SK-N-SH treated with all-trans-retinoic acid at 6 μM for 48 hours (cell line): ENCODE measurements around the gene MBNL2.

Experiments used
- ATAC-seq: fragments of 200-7000 bp; cut with Tn5 transposase; 3 replicates; pipeline ENCODE4 v1.9.1; 2020; ENCODE audit warnings: mild to moderate bottlenecking, moderate library complexity
- ARNTL ChIP-seq: fragments of 450-650 bp; formaldehyde crosslinking; IDR thresholded peaks from 2 replicates; pipeline ENCODE4 v1.5.0; 2020; ENCODE audit warnings: low read depth, mild to moderate bottlenecking, moderate library complexity, borderline replicate concordance
- BACH2 ChIP-seq: fragments of 250-450 bp; sonication (Bioruptor Pico); IDR thresholded peaks from 2 replicates; pipeline ENCODE4 v1.9.0; 2021; ENCODE audit warnings: mild to moderate bottlenecking, borderline replicate concordance
- CSRNP3 ChIP-seq: fragments of 250-450 bp; sonication (Bioruptor Pico); IDR thresholded peaks from 2 replicates; pipeline ENCODE4 v1.5.1; 2021; ENCODE audit warnings: mild to moderate bottlenecking, moderate library complexity
- ESRRG ChIP-seq: fragments of 250-450 bp; sonication (Bioruptor Pico); IDR thresholded peaks from 2 replicates; pipeline ENCODE4 v1.6.1; 2021; ENCODE audit warnings: mild to moderate bottlenecking
- GLIS3 ChIP-seq: fragments of 250-450 bp; sonication (Bioruptor Pico); IDR thresholded peaks from 2 replicates; pipeline ENCODE4 v1.5.0; 2020; ENCODE audit warnings: mild to moderate bottlenecking, moderate library complexity
- OSR1 ChIP-seq: fragments of 250-450 bp; sonication (Bioruptor Pico); IDR thresholded peaks from 2 replicates; pipeline ENCODE4 v1.8.0; 2022; ENCODE audit warnings: moderate library complexity, mild to moderate bottlenecking, inconsistent platforms
- PPARA ChIP-seq: fragments of 250-450 bp; sonication (Bioruptor Pico); IDR thresholded peaks from 2 replicates; pipeline ENCODE4 v1.5.0; 2020; ENCODE audit warnings: mild to moderate bottlenecking, borderline replicate concordance
- RARB ChIP-seq: fragments of 250-450 bp; sonication (Bioruptor Pico); IDR thresholded peaks from 2 replicates; pipeline ENCODE4 v1.8.0; 2021; ENCODE audit warnings: mild to moderate bottlenecking, moderate library complexity
- SNAI2 ChIP-seq: fragments of 250-450 bp; sonication (Bioruptor Pico); IDR thresholded peaks from 2 replicates; pipeline ENCODE4 v1.5.0; 2020; ENCODE audit warnings: mild to moderate bottlenecking, moderate library complexity
- TCF4 ChIP-seq: fragments of 250-450 bp; sonication (Bioruptor Pico); IDR thresholded peaks from 2 replicates; pipeline ENCODE4 v1.8.0; 2021; ENCODE audit warnings: mild to moderate bottlenecking, moderate library complexity, borderline replicate concordance
- TOX ChIP-seq: fragments of 250-450 bp; sonication (Bioruptor Pico); IDR thresholded peaks from 2 replicates; pipeline ENCODE4 v1.8.0; 2021; ENCODE audit warnings: mild to moderate bottlenecking, moderate library complexity, borderline replicate concordance
- ZC3H10 ChIP-seq: fragments of 250-450 bp; sonication (Bioruptor Pico); IDR thresholded peaks from 2 replicates; pipeline ENCODE4 v1.5.1; 2021; ENCODE audit warnings: mild to moderate bottlenecking, moderate library complexity
- ZFP3 ChIP-seq: fragments of 250-450 bp; sonication (Bioruptor Pico); IDR thresholded peaks from 2 replicates; pipeline ENCODE4 v1.5.0; 2020; ENCODE audit warnings: mild to moderate bottlenecking, moderate library complexity
- ZFP30 ChIP-seq: fragments of 450-650 bp; formaldehyde crosslinking; IDR thresholded peaks from 2 replicates; pipeline ENCODE4 v1.5.0; 2022; ENCODE audit warnings: mild to moderate bottlenecking, moderate library complexity
- ZNF70 ChIP-seq: fragments of 450-650 bp; formaldehyde crosslinking; IDR thresholded peaks from 2 replicates; pipeline ENCODE4 v1.5.0; 2020; ENCODE audit warnings: mild to moderate bottlenecking, moderate library complexity
- ZNF8 ChIP-seq: fragments of 450-650 bp; formaldehyde crosslinking; IDR thresholded peaks from 2 replicates; pipeline ENCODE4 v1.5.0; 2020; ENCODE audit warnings: mild to moderate bottlenecking, moderate library complexity
- TF ChIP-seq, protein P1 (sequence below): fragments of 250-450 bp; sonication (Bioruptor Pico); IDR thresholded peaks from 2 replicates; pipeline ENCODE4 v1.8.0; 2020; ENCODE audit warnings: mild to moderate bottlenecking, moderate library complexity, borderline replicate concordance
- TF ChIP-seq, protein P2 (sequence below): fragments of 250-450 bp; sonication (Bioruptor Pico); IDR thresholded peaks from 2 replicates; pipeline ENCODE4 v1.5.1; 2020; ENCODE audit warnings: low read depth, mild to moderate bottlenecking, moderate library complexity
- TF ChIP-seq, protein P3 (sequence below): fragments of 250-450 bp; sonication (Bioruptor Pico); IDR thresholded peaks from 2 replicates; pipeline ENCODE4 v1.8.0; 2021; ENCODE audit warnings: low read depth, mild to moderate bottlenecking, moderate library complexity, borderline replicate concordance

The MBNL2 gene

DNA sequence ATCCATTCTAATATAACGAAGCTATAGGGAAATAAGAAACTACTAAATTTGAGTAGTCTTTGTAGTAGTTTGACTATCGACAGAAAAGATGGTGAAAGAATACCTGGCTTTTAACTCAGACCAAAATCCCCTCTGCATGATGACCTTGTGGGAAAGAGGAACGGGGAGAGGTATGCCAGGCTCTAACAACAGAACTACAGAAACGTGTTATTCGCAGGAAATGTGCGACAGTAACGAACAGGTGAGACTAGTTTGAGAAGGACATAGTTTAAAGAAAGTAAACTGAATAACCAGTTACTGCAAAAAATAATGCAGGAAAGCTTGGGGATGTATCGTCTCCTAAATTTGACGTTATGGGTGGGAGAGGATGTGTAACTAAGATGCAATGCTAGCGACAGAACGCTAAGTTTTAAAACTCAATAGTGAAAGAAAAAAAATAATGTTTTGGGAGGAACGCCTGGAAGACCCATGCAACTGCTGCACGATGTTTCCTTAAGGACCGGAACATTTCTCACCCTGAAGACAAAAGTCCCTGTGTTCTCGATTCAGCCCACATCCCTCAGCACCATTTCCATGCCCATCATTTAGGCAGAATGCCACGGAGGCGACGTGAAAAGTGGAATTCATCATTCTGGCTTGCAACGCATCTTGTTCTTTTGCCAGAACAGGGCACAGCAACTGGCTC is 210.2 kb downstream of the MBNL2 start:
- TF ChIP-seq RARB (CRISPR knock-in tag), result no peak
- TF ChIP-seq TOX (CRISPR knock-in tag), result no peak
- TF ChIP-seq, all 23 proteins: peak for 0
- ATAC-seq, result no peak

DNA sequence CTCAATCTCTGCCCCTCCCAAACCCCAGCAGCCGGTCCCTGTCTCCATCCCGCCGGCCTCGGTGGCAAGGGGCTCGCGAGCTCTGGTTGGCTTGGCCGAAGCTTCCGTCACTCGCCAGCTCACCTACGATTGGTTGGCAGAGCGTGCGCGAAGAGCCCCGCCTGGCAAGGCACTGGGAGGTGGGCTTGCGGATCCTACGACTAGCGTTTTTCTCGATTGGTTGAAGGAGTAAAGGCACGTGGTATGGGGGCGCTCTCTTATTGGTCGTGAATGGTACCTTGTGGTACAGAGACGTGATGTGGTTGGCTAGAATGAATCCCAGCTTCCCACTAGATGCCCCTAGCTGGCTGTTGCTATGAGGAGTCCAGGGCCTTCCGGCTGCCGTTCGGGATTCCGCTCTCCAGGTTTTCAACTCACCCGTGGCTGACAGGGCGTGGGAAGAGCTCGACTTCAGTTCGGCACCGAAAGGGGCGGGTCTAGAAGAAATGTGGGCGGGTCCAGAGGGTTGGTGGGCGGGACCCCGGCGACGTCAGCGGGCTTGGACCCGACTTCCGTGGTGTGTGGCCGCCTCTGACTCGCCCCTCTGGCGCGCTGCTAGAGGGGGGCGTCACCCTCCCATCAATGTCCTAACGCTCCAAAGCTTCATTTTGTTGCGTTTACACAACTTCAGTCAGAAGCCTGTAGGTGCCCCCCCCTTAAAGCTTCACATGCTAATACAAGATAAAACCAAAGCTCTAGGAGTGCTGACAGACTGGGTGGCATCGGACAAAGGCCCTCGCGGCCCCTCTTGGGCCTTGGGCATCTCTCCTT is 211.0 kb downstream of the MBNL2 start:
- TF ChIP-seq TCF4 (CRISPR knock-in tag) (no peak), ESRRG (no peak), CSRNP3 (CRISPR knock-in tag) (no peak), ZC3H10 (no peak), PPARA (CRISPR knock-in tag) (no peak), TOX (CRISPR knock-in tag) (no peak), ZFP30 (CRISPR knock-in tag) (no peak), GLIS3 (no peak), ZNF8 (CRISPR knock-in tag) (no peak), RARB (CRISPR knock-in tag) (no peak)
- TF ChIP-seq, protein P1, sequence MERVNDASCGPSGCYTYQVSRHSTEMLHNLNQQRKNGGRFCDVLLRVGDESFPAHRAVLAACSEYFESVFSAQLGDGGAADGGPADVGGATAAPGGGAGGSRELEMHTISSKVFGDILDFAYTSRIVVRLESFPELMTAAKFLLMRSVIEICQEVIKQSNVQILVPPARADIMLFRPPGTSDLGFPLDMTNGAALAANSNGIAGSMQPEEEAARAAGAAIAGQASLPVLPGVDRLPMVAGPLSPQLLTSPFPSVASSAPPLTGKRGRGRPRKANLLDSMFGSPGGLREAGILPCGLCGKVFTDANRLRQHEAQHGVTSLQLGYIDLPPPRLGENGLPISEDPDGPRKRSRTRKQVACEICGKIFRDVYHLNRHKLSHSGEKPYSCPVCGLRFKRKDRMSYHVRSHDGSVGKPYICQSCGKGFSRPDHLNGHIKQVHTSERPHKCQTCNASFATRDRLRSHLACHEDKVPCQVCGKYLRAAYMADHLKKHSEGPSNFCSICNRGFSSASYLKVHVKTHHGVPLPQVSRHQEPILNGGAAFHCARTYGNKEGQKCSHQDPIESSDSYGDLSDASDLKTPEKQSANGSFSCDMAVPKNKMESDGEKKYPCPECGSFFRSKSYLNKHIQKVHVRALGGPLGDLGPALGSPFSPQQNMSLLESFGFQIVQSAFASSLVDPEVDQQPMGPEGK (CRISPR knock-in tag), result no peak
- TF ChIP-seq, protein P2, sequence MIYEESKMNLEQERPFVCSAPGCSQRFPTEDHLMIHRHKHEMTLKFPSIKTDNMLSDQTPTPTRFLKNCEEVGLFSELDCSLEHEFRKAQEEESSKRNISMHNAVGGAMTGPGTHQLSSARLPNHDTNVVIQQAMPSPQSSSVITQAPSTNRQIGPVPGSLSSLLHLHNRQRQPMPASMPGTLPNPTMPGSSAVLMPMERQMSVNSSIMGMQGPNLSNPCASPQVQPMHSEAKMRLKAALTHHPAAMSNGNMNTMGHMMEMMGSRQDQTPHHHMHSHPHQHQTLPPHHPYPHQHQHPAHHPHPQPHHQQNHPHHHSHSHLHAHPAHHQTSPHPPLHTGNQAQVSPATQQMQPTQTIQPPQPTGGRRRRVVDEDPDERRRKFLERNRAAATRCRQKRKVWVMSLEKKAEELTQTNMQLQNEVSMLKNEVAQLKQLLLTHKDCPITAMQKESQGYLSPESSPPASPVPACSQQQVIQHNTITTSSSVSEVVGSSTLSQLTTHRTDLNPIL, result no peak
- TF ChIP-seq, protein P3, sequence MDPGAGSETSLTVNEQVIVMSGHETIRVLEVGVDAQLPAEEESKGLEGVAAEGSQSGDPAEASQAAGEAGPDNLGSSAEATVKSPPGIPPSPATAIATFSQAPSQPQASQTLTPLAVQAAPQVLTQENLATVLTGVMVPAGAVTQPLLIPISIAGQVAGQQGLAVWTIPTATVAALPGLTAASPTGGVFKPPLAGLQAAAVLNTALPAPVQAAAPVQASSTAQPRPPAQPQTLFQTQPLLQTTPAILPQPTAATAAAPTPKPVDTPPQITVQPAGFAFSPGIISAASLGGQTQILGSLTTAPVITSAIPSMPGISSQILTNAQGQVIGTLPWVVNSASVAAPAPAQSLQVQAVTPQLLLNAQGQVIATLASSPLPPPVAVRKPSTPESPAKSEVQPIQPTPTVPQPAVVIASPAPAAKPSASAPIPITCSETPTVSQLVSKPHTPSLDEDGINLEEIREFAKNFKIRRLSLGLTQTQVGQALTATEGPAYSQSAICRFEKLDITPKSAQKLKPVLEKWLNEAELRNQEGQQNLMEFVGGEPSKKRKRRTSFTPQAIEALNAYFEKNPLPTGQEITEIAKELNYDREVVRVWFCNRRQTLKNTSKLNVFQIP (CRISPR knock-in tag), result no peak
- ATAC-seq, result peak; percentile 93

GRCh38 chr13:97433727-97434396 is 211.7 kb downstream of the MBNL2 start, which contains the start of gene RAP2A:
TSS of gene RAP2A (plus strand) at chr13:97434169. CDS start at chr13:97434471, 302 bp downstream.
- TF ChIP-seq TCF4 (CRISPR knock-in tag) (no peak), ZNF70 (0 out of 2 replicates have a peak, but pooled peaks have one; percentile 7)
- ATAC-seq, result peak; percentile 74

DNA sequence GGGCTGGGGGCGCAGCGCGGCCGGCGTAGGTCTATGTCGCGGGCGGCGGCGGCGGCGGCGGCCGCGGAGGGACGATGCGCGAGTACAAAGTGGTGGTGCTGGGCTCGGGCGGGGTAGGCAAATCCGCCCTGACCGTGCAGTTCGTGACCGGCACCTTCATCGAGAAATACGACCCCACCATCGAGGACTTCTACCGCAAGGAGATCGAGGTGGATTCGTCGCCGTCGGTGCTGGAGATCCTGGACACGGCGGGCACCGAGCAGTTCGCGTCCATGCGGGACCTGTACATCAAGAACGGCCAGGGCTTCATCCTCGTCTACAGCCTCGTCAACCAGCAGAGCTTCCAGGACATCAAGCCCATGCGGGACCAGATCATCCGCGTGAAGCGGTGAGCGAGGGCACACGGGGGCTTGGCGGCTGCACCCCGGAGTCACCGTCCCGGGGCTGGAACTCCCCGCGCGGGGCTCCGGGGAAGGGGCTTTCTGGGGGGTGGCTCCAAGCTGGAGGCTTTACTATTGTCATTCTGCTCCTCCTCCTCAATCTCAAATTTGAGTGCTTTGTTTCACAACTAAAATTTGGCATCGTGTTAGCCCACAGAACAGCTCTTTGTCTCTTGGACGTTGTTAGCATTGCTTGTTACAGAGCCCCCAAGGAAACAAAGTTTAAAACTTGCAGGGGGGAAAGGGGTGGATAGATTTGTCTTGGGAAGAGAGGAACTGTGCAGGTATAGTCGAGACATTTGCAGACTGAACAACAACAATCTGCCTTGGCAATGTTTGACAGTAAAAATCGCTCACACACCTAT is 212.5 kb downstream of the MBNL2 start:
- TF ChIP-seq SNAI2 (CRISPR knock-in tag), result no peak
- TF ChIP-seq CSRNP3 (CRISPR knock-in tag), result no peak
- TF ChIP-seq, protein P2, result no peak
- TF ChIP-seq OSR1, result no peak
- TF ChIP-seq TCF4 (CRISPR knock-in tag), result no peak
- TF ChIP-seq ZNF70, result no peak
- no peak for TF ChIP-seq TOX (CRISPR knock-in tag)
- TF ChIP-seq ZFP3 (CRISPR knock-in tag), result no peak
- TF ChIP-seq ZFP30 (CRISPR knock-in tag), result no peak
- TF ChIP-seq ARNTL, result no peak
- no peak for TF ChIP-seq BACH2
- no peak for ATAC-seq
